Myocyte (in vitro differentiated cells): ENCODE results near the gene MTA2. TPM values are rescaled to one million over a fixed set of nuclear protein-coding genes. Genes with fewer than 3 reads are reported as not detected.
"Not testable (repeated sequence)": the region's sequence is repeated elsewhere in the genome, so short reads cannot be mapped to it uniquely, and the experiment has no call there.

Source experiments
- DNase-seq: peaks from one replicate; pipeline ENCODE4 v3.0.0-alpha.2; 2012; ENCODE audit warnings: low read depth
- total RNA-seq: library from RNA; depleted of rRNA; stranded (reverse); fragments of >200 nt; gene quantifications from 2 replicates; pipeline ENCODE4 v1.2.3, GENCODE V29; 2014

The MTA2 gene
- total RNA-seq, 1 donor from 2014 or later, result 66.9 TPM

DNA sequence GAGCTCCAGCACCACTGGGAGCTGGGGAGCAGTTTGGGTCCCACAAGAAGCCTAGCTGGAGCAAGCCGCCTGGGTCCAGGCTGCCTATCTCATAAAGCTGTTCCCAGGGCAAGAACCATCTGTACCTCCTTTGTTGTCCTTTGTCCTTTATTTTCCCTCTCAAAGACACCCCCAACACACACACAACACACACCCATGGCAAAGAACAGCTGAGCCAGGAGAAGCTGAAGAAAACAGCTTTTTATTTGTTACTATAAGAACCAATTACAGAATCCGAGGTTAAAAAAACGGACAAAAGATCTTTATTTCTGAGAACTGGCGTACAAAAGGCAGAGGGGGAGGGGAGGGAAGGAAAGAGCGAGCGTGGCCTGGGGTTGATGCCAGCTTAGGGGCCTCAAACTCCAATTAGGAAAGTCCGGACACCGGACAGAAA, 8.7 kb downstream of the MTA2 start:
- no peak for DNase-seq

DNA sequence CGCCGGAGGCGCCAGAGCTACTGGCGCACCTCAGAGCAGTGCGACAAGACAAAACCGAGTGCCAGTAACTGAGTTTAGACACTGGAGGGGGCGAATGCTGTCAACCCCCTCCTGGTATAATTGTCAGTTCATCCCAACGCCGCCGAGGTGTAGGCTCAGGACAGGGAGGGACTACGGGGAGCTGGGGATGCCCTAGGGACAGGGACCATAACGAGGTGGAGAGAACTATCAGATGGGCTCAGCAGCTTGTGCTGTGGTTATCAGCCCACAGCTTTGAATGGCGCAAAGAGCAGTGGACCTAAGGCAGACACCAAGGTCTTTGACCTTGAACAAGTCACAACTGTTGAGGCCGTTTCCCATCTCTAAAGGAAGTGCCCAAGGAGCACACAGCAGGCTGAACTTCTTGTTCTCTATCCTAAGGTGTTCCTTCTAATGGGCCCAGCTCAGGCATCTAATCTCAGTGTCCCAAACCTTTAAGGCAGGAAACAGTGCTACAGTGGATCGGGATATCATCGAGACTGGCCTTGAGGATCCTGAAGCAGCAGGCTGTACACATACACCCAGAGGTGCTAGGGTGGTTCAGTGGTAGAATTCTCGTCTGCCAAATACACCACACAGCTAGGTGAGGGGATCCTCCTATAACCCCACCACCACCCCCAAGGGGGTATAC, 9.4 kb downstream of the MTA2 start:
- DNase-seq, result no peak

DNA sequence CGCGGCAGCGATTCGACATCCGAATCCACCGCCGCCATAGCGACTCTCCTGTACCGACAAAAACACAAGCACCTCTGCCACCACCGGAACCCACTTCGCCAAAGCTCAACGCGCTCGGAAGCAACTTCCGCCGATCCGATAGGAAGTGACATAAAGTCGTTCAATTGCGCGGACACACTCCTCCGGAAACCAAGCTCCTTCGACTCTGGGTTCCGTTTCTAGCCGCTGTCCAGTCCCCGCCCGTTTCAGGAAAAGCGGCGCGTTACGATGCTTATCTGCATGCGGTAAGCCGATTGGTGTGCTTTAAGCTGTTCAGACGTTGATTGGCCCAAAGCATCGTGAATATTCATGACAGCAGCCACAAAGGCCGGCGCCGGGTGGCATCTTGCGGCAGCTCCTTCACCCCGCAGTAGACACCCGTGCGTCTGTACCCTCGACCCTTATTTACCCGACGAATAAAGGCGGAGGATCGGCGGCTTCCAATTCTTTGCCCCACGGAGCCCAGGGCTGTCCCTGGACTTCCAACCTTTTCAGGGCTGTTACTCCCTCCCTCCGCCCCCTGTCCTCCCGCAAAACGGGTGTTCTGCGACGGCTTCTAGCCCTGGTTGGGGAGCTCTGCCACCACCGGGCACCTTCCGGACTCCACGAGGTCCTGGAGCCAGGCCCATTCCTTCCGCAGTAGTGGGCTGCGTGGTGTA, 10.1 kb downstream of the MTA2 start, which contains the start of gene TUT1:
Gene TUT1 (minus strand): TSS at position 76 of the 698 bp plus-strand sequence. CDS start 38 bp downstream, at position 38.
- peak; percentile 99 for DNase-seq

DNA sequence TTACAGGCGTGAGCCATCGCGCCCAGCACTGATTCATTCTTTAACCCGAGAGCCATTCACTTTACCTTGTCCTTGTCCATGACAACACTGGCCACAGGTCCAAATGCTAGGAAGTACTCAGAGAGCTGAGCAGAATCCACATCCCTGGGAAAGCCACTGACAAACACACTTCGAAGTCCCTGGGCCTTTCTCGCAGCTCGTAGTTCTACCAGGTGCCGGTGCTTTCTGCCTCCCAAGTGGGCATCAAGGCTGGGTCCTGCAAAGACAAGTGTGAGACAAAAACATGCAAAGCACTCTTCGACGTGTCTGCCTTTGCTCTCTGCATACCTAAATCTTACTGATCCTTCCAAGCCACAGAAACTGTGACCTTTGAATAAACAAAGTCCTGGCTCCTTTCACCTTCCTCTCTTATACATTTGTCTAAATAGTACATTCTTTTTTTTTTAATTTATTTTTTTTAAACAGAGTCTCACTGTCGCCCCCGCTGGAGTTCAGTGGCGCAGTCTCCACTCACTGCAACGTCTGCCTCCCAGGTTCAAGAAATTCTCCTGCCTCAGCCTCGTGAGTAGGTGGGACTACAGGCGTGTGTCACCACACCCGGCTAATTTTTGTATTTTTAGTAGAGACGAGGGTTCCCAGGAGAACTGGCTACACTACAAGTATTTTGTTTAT, 12.6 kb downstream of the MTA2 start:
- no peak for DNase-seq

DNA sequence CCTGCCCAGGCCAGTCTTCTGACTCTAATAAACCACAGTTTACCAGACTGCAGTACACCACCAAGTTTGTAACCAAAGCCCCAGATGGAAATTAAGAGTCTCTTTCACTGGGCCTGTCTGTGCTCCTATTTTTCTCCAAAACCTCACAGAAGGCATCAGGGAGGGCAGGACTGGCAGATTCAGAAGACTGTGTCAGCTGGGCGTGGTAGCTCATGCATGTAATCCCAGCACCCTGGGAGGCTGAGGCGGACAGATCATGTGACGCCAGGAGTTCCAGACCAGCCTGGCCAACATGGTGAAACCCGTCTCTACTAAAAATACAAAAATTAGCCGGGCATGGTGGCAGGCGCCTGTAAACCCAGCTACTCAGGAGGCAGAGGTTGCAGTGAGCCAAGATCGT, 16.3 kb downstream of the MTA2 start:
- DNase-seq, result not testable (repeated sequence)

DNA sequence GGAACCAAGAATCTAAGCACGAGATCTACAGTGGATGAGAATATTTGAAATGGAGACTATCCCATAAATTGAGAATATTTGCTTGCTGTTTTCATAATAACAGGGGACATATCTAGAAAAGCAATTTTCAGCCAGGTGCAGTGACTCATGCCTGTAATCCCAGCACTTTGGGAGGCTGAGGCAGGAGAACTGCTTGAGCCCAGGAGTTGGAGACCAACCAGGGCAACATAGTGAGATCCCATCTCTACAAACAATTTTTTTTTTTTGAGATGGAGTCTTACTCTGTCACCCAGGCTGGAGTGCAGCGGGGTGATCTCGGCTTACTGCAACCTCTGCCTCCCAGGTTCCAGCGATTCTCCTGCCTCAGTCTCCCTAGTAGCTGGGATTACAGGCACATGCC, 19.9 kb downstream of the MTA2 start:
- not testable (repeated sequence) for DNase-seq

DNA sequence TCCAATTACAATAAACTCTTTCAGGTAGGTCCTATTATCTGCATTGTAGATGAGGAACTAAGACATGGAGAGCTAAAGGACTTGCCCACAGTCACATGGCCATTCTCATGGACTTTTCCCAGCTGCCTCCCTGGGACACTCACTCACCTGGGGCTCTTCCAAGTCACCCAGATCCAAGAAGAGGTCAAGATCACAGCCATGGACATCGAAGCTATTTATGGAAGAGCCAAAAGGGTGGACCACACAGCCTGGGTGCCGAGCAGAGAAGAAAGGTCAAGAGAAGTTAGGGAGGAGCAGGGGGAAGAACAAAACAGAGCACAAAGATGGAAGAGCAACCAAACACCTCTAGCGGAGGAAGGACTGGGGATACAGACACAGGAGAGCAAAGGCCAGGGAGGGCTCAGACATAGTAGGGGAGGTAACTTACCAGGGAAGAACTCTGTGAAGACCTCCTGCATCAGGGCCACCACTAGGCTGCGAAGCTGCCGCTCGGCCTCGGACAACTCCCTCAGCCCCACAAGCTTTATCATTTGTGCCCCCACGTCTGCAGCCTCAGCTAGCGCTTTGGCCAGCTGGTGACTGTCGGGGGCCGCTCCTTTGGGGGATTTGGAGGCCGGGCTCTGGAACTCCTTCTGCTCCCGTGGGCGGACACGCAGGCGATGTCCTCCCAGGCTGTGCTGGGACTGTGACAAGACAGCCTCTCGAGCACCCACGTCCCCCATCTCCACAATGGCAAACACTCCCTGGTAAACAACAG, 20.5 kb downstream of the MTA2 start:
- DNase-seq, result no peak

DNA sequence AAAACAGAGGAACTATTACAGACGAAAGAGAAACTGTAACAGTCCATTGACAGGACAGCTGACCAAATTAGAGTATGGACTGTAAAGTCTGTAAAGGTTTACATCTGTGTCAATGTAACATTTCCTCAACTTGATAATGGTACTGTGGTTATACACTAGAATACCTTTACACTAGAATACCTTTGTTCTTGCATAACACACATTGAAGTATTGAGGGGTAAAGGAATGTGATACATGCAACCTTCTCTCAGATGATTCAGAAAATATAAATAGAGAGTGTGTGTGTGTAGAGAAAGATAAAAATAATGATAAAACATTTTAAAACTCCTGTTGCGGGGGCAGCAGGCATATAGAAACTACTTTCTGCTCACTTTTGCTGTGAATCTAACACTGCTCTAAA, 22.4 kb downstream of the MTA2 start:
- no peak for DNase-seq

DNA sequence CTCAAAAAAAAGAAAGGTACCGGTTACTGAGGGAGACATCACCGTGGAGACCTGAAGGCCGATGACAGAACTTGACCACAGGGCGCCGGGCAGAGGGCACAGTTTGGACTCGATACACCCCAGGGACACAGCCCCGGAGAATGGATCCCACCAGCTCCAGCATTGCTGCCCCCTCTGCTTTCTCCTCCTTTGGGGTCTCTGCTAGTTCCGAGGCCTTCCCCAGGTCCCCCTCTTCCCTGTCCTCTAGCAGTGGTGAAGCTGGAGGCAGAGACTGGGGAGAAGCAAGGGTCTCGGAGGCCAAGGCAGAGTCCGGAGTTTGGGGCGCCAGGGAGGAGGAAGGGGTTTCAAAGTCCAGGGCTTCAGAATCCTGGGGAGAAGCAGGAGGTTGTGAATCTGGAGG, 23.1 kb downstream of the MTA2 start:
- DNase-seq, result no peak

DNA sequence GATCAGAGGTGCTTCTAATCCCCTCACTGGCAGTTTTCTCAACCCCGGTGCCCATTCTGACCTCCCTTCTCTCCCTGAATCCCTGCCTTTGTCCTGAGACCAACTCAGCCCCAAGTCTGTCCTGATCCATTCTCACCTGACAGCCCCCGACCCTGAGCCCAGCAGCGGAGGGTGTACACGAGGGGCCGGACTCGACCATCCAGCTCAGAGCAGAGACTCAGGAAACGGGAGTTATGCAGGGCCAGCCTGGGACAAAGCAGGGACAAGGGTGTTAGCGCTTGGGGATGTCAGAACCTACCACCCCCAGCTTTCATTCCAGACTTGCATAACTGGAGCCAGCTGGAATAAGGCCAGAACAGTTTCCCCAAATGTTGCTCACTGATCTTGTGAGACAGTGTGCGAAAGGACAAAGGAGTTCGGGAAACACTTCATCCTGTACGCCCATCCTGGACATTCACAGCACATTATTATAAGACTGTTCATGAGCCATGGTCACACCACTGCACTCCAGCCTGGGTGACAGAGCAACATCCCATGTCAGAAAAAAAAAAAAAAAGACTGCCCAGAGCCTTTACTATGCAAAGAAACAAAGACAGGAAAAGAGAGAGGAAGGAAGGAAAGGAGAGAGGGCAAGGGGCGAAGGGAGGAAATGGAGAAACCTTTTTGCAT, 24.5 kb downstream of the MTA2 start:
- no peak for DNase-seq

DNA sequence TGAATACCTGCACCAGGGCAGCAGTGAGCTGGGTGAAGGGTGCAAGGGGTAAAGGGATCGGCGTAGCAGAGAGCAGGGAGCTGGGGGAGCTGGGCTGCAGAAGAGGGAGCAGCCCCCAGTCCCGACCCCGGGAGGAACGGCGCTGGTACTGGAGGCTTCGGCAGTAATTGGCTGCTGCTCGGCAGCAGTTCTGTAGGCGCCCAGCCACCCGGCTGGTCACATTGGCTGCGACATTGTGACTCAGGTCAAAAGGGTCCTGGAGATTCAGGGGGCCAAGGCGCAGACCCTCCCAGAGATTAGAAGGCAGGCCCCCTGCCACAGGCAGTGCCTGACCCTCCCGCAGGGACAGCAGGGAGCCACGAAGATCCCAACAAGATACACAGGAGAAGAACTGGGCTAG, 25.8 kb downstream of the MTA2 start:
- DNase-seq, result no peak

DNA sequence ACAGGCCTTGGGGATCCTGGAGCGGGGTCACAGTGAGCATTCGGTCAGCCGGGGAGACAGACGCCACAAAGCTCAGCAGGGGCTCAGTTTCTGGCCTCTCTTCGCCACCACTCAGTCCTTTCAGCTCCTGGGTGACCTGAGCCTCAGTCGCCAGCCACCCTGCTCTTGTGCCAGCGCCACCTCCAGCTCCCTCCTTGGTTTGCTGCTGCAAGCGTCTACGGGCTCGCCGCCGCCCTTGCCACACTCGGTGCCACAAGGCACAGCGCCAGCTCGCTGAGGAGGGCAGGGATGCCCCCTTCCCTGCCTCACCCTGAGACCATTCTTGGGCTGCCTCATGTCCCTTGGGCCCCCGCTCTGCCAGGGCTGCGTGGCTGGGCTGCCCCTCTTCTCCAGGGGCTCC, 26.5 kb downstream of the MTA2 start:
- DNase-seq, result no peak

DNA sequence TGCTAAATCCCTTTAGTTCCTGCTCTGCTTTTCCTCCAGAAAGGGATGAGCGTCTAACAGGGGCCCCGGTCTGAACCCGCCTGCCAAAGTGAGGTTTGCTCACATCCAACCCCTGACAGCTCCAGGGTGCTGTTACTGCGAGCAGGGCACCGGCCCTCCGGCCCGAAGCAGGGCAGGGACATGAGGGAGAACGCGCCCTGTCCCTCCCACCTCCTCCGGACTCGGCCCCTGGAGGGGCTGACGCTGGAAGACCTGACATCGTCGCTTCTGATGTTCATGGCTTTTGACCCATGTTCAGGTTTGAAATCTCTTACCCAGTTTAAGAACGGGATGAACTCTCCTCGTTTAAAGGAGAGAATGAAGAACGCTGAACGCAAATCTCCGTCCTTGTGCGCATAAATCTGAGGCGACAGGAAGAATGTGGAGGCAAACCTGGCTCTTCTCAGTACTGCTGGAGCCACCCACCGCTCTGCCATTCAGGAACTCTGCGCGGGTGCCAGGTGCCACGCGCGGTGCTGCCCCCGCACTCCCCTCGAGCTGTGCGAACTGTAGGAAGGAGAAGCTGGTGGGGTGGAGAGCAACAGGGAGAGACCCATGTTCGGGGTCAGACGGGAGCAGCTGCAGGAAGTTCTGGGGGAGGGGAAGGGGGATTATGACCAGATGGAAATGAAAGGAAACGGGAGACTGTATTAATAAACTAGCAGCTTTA, 27.1 kb downstream of the MTA2 start:
- DNase-seq, result peak; percentile 57

DNA sequence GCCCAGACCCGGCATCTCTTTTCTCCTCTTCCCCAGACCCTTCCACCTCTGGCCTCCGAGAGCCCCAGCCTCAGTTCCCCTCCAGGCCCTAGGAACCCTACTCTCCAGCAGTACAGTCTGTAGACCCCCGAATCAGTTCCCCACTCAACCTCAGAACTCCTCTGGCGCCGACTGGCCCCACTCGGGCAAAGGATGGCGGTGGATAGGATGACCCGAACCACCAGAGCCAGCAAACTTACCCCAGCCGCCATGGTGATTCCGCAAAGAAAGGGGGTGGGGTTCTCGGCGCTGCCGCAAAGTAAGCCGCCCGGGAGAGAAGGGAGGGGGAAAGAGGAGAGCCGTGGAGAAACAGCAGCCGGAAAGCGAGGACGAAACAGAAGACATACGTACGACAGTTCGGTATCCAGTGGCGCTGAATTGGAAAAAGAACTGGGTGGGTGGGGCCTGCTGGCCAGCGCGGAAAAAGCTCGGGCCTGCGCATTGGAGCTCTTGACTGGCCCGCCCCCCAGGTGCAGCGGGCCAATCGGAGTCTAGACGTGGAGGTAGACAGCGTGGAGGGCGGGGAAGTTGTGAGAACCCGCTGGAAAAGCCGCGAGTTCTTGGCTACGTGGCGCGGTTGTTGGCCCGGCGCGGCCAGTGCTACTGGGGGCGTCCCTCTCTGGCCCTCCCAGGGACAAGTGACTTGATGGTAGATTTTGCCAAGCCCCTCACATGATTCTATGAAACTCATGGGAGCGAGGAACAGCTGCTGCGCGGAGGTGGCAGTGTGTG, 27.9 kb downstream of the MTA2 start, which contains the start of gene EEF1G:
Gene EEF1G (minus strand): TSS at position 300 of the 771 bp plus-strand sequence. CDS start 49 bp downstream, at position 251.
- peak; percentile 100 for DNase-seq

DNA sequence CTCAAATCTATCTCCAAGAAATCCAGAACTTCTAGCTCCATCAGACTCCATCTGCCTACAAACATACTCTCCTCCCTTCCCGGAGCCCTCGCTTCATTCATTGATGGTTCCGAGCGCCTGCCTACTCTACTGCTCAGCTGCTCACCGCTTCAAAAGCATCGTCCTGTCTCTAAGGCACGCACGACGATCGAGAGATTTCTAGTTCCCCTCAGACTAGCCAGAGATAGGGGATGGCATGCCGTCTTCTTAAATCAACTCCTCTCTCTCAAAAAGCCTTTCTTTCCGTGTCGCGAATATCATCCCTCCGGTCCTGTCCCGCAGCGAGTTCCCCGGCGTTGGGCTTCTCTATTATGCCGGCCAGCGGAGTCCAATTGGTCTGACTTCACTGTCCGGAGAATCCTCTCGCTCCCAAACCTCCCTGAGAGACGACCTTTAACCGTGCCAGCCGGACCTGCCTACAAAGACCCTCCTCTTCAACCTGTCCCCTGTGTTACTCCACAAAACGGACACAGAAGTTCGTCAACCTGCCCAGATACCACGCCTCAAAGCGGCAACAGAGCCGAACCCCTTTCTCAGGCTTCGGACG, 28.6 kb downstream of the MTA2 start:
- DNase-seq, result peak; percentile 41

DNA sequence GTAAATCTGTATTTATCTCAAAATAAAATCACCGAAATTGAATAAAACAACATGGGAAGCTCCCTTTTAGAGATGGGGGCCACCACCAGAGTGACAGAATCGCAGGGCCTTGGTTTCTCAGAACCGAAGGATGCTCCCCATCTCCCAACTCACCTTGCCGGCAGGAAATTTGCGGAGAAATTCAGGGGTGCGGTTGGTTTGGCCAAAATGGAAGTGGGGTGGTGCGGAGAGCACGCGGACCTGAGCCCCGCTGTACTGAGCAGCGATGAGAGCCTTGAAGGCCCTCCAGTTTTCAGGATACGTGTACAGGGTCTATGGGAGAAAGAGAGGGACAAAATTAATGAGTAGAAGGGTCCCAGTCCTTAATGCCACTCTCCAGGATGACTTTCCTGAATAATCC, 29.2 kb downstream of the MTA2 start:
- no peak for DNase-seq

DNA sequence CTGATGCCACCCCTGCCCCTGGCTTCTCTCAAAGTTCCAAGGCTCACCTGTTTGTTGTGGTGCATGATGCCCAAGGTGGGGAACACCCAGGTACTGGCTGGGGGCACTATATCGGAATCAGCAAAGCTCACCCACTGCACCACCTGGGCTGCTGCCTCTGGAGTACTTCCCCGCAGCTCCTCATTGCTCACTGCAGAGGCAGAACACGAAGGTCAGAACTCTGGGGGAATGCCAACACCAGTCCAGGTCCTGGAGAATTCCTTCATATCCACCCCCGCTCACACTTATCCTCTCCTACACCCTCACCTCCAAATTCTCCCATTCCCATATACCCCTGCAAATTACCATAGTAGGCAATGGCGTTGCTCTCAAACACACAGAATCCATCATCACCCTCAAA, 30.2 kb downstream of the MTA2 start:
- not testable (repeated sequence) for DNase-seq

DNA sequence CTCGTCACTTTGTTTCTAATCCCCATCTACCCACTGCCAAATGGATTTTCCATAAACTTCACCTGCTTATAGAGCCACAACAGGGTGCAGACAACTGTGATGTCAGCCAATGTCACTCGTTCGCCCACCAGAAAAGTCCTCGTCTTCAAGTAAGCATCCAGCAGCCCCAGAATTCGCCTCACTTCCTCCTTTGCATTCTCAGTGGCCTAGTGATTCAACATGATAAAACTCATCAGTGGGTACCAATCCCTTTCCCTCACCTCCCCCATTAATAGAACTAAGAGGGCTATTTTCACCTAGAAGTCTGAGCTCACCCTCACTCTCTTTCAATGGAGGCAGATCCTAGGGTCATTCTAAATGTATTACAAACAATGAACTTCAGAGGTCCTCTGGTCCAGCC, 30.8 kb downstream of the MTA2 start:
- not testable (repeated sequence) for DNase-seq

DNA sequence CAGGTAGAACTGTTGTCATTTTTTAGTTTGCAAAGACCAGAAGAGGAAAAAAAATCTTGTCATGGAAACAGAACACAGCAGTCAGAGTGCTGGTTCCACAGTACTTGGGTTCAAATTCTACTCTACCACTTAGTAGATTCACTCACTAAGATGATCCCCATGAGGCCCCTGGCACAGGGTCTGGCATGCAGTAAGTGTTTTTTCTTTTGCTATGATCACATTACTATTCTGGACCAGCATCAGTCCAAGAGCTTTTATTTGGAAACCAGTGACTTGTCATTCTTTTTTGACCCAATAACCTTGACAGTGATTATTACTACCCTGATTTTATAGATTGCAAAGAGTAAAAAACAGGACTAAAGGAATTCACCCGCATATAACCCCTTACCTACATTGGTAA, 32.1 kb downstream of the MTA2 start:
- no peak for DNase-seq
